Esophagus (tissue), 2 donors: Measurements from ENCODE around the gene WDR45B. TPM values are rescaled to one million over a fixed set of nuclear protein-coding genes. Genes with fewer than 3 reads are reported as not detected.

Source experiments
- H3K27ac ChIP-seq, 2 donors: one replicate each; pipeline ENCODE4 v1.5.1; 2013; ENCODE audit warnings: low read depth in 2 of 2, mild to moderate bottlenecking in 2 of 2, inconsistent platforms in 1 of 2, low read length in 1 of 2, moderate library complexity in 1 of 2
- H3K27me3 ChIP-seq, 2 donors: one replicate each; pipeline ENCODE4 v1.6.1; 2013; ENCODE audit warnings: low read length in 2 of 2, control low read depth in 1 of 2, mild to moderate bottlenecking in 1 of 2; ENCODE audit not compliant: insufficient read depth in 2 of 2, control insufficient read depth in 1 of 2
- H3K36me3 ChIP-seq, 2 donors: one replicate each; pipeline ENCODE4 v1.6.1; 2013; ENCODE audit warnings: low read length in 1 of 2; ENCODE audit not compliant: control insufficient read depth in 2 of 2, insufficient read depth in 2 of 2
- H3K4me1 ChIP-seq, 2 donors: one replicate each; pipeline ENCODE4 v1.6.1; 2013; ENCODE audit warnings: low read length in 1 of 2; ENCODE audit not compliant: control insufficient read depth in 2 of 2, insufficient read depth in 2 of 2
- H3K4me3 ChIP-seq, 2 donors: one replicate each; pipeline ENCODE4 v1.5.1; 2013; ENCODE audit warnings: low read length in 2 of 2, mild to moderate bottlenecking in 2 of 2, low read depth in 1 of 2, moderate library complexity in 1 of 2
- H3K9me3 ChIP-seq, 2 donors: one replicate each; pipeline ENCODE4 v1.6.1; 2013; ENCODE audit warnings: mild to moderate bottlenecking in 2 of 2, low read depth in 1 of 2, low read length in 1 of 2, moderate library complexity in 1 of 2; ENCODE audit not compliant: control insufficient read depth in 2 of 2, insufficient read depth in 1 of 2
- WGBS, 2 donors: extraction: QIAGEN DNeasy Blood & Tissue Kit; methylation state at CpG; one replicate each; pipeline ENCODE4 v1.1.7; 2013; 5-methylcytosine and 5-hydroxymethylcytosine counted together
- polyA plus RNA-seq, 2 donors: library from polyadenylated mRNA; stranded (reverse); fragments of 200-250 nt; gene quantifications; one replicate each; pipeline ENCODE4 v1.2.3, GENCODE V29; 2013
- donor health status: healthy with polysubstance abuse.
- donor health status: Bipolar disorder and iron deficiency.

The WDR45B gene
- polyA plus RNA-seq, 2 donors, result 72.2 to 75.3 TPM

GRCh38 chr17:82666931-82667667 is 18.9 kb upstream of the WDR45B start:
- H3K4me3 ChIP-seq, result no peak overlapping the region
- WGBS, 2 donors, result 91% methylated on average over 27 to 28 of the region's 28 CpGs
- peaks cover 0 to 3% of the 10 kb centered on the region in 2 donors for H3K36me3 ChIP-seq

GRCh38 chr17:82665891-82666290 is 17.6 kb upstream of the WDR45B start:
- H3K27me3 ChIP-seq, result no peaks in the 10 kb centered on the region
- no peak overlapping the region for H3K4me3 ChIP-seq
- H3K4me1 ChIP-seq, result peaks cover 0 to 5% of the 10 kb centered on the region in 2 donors
- no peaks in the 10 kb centered on the region for H3K9me3 ChIP-seq
- peaks cover 0 to 3% of the 10 kb centered on the region in 2 donors for H3K36me3 ChIP-seq
- WGBS, 2 donors, result 87 to 88% methylated on average over 6 of the region's 6 CpGs
- H3K27ac ChIP-seq, result no peak overlapping the region

More at GRCh38 chr17:82666931-82667667, 18.9 kb upstream of the WDR45B start:
- Histone ChIP-seq H3K4me1 (peaks cover 0 to 9% of the 10 kb centered on the region in 2 donors), H3K9me3 (no peaks in the 10 kb centered on the region), H3K27me3 (no peaks in the 10 kb centered on the region), H3K27ac (no peak overlapping the region)

- Histone ChIP-seq H3K27ac (no peak overlapping the region), H3K9me3 (no peaks in the 10 kb centered on the region), H3K4me1 (peaks cover 0 to 5% of the 10 kb centered on the region in 2 donors), H3K36me3 (peaks cover 0 to 7% of the 10 kb centered on the region in 2 donors), H3K27me3 (no peaks in the 10 kb centered on the region), H3K4me3 (no peak overlapping the region)
- WGBS, 2 donors, result 86 to 90% methylated on average over 11 of the region's 11 CpGs
Observed at GRCh38 chr17:82665217-82665616, 17.0 kb upstream of the WDR45B start.

- Histone ChIP-seq H3K9me3 (peaks cover 0 to 3% of the 10 kb centered on the region in 2 donors), H3K4me1 (peaks cover 0 to 5% of the 10 kb centered on the region in 2 donors), H3K27me3 (no peaks in the 10 kb centered on the region), H3K27ac (no peak overlapping the region), H3K4me3 (no peak overlapping the region), H3K36me3 (peaks cover 0 to 11% of the 10 kb centered on the region in 2 donors)
- 82 to 84% methylated on average over 22 of the region's 22 CpGs for WGBS, 2 donors
Observed at GRCh38 chr17:82664701-82665182, 16.5 kb upstream of the WDR45B start.

DNA sequence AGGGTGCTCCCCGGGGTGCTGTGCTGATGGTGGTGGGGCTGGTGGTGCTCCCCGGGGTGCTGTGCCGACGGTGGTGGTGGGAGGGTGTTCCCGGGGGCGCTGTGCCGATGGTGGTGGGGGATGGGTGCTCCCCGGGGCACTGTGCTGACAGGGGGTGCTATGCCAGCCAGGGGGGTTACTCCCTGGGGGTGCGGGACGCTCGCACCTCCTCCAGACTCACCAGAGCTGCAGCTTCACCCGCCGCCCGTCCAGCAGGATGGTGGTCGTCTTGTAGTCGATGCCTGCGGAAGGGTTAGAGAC is 16.0 kb upstream of the WDR45B start:
- H3K27ac ChIP-seq, result no peak overlapping the region
- no peaks in the 10 kb centered on the region for H3K27me3 ChIP-seq
- peaks cover 0 to 5% of the 10 kb centered on the region in 2 donors for H3K4me1 ChIP-seq
- WGBS, 2 donors, result 92 to 97% methylated on average over 15 to 17 of the region's 17 CpGs
- peaks cover 0 to 15% of the 10 kb centered on the region in 2 donors for H3K36me3 ChIP-seq
- H3K9me3 ChIP-seq, result peaks cover 0 to 3% of the 10 kb centered on the region in 2 donors
- no peak overlapping the region for H3K4me3 ChIP-seq

- Histone ChIP-seq H3K4me3 (no peak overlapping the region), H3K27ac (no peak overlapping the region), H3K36me3 (peaks cover 0 to 20% of the 10 kb centered on the region in 2 donors), H3K4me1 (peaks cover 0 to 4% of the 10 kb centered on the region in 2 donors), H3K27me3 (no peaks in the 10 kb centered on the region), H3K9me3 (peaks cover 0 to 3% of the 10 kb centered on the region in 2 donors)
- WGBS, 2 donors, result 89 to 90% methylated on average over 37 to 39 of the region's 39 CpGs
Observed at GRCh38 chr17:82663381-82664275, 15.4 kb upstream of the WDR45B start.

DNA sequence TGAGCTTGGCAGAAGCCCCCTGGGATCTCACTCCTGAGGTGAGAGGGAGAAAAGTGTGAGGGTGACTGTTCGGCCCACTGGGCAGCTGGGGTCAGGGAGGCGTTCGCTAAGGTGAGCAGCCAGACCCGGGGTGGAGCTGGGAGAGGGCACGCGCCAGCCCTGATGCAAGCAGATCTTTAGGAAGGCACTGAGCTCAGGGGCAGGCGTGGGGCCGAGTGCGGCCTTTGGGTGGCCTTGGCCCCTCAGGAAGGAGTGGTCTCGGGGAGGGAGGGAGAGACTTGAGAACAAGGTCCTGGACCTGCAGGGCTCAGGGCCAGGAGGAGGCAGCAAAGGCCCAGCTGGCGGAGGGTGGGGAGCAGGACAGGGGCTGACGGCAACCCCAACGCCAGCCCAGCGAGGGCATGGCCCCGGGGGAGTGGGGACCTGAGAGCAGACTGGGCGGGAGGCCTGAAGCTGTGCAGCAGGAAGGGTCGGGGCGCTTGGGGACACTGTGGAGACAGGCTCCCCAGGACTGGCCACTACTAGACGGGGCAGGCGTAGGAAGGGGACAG is 14.5 kb upstream of the WDR45B start:
- peaks cover 0 to 25% of the 10 kb centered on the region in 2 donors for H3K36me3 ChIP-seq
- peaks cover 0 to 3% of the 10 kb centered on the region in 2 donors for H3K9me3 ChIP-seq
- H3K4me3 ChIP-seq, result no peak overlapping the region
- 88 to 93% methylated on average over 20 of the region's 20 CpGs for WGBS, 2 donors
- no peak overlapping the region for H3K27ac ChIP-seq
- no peaks in the 10 kb centered on the region for H3K27me3 ChIP-seq
- H3K4me1 ChIP-seq, result no peaks in the 10 kb centered on the region

DNA sequence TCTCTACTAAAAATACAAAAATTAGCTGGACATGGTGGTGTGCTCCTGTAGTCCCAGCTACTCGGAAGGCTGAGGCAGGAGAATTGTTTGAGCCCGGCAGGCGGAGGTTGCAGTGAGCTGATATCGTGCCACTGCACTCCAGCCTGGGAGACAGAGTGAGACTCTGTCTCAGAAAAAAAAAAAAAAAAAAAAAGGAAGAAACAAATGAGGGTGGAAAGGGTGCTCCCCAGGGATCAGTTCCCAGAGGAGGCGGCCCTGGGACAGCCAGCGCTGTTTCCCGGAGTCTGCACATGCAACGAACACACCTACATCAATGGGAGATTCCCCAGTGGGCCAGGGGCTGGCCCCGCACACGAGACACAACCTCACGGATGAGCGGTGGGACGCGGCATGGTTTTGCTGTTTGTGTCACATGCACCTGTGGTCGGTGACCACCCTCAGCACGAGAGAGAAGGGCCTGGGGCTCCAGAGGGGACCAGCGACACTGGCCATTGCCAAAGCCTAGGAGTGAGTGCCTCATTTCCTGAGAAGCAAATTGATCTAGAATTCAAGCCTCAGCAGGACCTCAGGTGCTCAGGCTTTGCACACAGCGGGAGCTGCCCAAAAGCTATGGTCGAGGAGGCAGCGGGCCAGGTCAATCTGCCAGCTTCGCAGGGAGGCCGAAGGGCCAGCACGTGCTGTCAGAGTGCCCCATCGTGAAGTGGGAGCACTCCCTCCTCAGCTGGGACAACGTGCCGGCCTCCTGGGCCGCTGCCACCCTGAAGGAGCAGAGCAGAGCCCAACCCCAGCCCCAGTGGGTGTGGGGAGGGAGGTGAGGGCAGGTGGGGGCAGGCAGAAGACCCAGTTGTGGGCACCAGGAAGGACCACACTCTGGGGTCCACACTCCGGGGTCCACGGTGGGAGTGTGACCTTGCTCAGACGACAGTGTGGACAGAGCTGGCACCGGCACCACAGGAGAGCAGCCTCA is 13.8 kb upstream of the WDR45B start:
- Histone ChIP-seq H3K36me3 (peaks cover 0 to 25% of the 10 kb centered on the region in 2 donors), H3K27ac (no peak overlapping the region), H3K4me3 (no peak overlapping the region), H3K9me3 (peaks cover 0 to 3% of the 10 kb centered on the region in 2 donors), H3K4me1 (no peaks in the 10 kb centered on the region), H3K27me3 (no peaks in the 10 kb centered on the region)
- WGBS, 2 donors, result 88 to 89% methylated on average over 31 of the region's 31 CpGs
